ENCODE data around the gene PCGF3. TPM values are rescaled to one million over a fixed set of nuclear protein-coding genes. Genes with fewer than 3 reads are reported as not detected.

The PCGF3 gene
- total and polyA plus RNA-seq, 9 of the 15 experiments (the other 6 are each of a cell fraction or from before 2014, with no cell fraction given): 2.6 to 46.1 (median 20.3) TPM

DNA sequence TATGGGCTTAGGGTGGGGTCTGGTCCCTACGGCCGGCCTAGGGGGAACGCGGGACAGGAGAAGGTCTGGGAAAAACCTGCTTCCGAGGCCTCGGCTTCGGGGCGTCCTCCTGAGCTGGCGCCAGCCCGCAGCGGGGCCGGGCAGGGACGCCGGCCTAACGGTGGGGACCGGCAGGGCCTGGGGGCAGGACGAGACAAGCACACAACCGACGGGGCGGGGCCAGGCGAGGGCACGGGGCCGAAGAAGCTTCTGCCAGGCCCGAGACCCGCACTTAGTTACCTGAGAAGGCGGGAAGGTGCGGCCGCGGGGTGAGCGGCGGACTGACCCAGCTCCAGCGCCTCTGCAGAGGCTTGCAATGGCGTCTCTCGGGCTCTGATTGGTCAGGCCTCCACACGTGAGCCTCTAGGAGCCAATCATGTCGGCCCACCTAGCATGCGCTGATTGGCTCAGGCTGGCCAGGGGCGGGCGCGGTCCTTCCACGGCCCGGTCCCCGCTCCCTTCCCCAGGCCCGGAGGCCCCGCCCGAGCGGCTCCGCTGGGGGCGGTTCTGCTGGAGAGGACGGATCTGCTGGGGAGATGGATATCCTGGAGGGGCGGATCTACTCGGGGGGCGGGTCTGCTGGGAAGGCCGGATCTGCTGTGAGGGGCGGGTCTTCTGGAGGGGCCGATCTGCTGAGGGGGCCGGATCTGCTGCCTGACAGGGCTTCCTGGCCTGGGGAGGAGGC is 76.0 kb downstream of the PCGF3 start (continued):
- TF ChIP-seq, protein P1, sequence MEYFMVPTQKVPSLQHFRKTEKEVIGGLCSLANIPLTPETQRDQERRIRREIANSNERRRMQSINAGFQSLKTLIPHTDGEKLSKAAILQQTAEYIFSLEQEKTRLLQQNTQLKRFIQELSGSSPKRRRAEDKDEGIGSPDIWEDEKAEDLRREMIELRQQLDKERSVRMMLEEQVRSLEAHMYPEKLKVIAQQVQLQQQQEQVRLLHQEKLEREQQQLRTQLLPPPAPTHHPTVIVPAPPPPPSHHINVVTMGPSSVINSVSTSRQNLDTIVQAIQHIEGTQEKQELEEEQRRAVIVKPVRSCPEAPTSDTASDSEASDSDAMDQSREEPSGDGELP (CRISPR knock-in tag; IDR thresholded peaks at IDR 0.05; ENCODE audit: borderline replicate concordance): peak; percentile 72
- TF ChIP-seq ZNF354B (CRISPR knock-in tag; IDR thresholded peaks at IDR 0.05) (no peak), CBFA2T2 (conservative IDR thresholded peaks at IDR 0.05) (peak; percentile 74), ERF (CRISPR knock-in tag; IDR thresholded peaks at IDR 0.05) (0 out of 2 replicates have a peak, but pooled peaks have one; percentile 32), CBX1 (IDR thresholded peaks at IDR 0.05; ENCODE audit: low read depth) (0 out of 2 replicates have a peak, but pooled peaks have one; percentile 24), NFRKB (IDR thresholded peaks at IDR 0.05; ENCODE audit: low read depth) (peak; percentile 75; the same call in 1 of the 2 replicates), RNF2 (IDR thresholded peaks at IDR 0.05) (peak; percentile 19; the same call in 1 of the 2 replicates), ATF7 (IDR thresholded peaks at IDR 0.05) (peak; percentile 57; the same call in 1 of the 2 replicates), SMC3 (conservative IDR thresholded peaks at IDR 0.05; ENCODE audit: insufficient read depth, low read depth, low read length) (no peak)
- TF ChIP-seq, protein P2, sequence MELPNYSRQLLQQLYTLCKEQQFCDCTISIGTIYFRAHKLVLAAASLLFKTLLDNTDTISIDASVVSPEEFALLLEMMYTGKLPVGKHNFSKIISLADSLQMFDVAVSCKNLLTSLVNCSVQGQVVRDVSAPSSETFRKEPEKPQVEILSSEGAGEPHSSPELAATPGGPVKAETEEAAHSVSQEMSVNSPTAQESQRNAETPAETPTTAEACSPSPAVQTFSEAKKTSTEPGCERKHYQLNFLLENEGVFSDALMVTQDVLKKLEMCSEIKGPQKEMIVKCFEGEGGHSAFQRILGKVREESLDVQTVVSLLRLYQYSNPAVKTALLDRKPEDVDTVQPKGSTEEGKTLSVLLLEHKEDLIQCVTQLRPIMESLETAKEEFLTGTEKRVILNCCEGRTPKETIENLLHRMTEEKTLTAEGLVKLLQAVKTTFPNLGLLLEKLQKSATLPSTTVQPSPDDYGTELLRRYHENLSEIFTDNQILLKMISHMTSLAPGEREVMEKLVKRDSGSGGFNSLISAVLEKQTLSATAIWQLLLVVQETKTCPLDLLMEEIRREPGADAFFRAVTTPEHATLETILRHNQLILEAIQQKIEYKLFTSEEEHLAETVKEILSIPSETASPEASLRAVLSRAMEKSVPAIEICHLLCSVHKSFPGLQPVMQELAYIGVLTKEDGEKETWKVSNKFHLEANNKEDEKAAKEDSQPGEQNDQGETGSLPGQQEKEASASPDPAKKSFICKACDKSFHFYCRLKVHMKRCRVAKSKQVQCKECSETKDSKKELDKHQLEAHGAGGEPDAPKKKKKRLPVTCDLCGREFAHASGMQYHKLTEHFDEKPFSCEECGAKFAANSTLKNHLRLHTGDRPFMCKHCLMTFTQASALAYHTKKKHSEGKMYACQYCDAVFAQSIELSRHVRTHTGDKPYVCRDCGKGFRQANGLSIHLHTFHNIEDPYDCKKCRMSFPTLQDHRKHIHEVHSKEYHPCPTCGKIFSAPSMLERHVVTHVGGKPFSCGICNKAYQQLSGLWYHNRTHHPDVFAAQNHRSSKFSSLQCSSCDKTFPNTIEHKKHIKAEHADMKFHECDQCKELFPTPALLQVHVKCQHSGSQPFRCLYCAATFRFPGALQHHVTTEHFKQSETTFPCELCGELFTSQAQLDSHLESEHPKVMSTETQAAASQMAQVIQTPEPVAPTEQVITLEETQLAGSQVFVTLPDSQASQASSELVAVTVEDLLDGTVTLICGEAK (IDR thresholded peaks at IDR 0.05): peak; percentile 39; the same call in 1 of the 2 replicates
- TF ChIP-seq, protein P2 (CRISPR knock-in tag; IDR thresholded peaks at IDR 0.05): no peak
- TF ChIP-seq, protein P3, sequence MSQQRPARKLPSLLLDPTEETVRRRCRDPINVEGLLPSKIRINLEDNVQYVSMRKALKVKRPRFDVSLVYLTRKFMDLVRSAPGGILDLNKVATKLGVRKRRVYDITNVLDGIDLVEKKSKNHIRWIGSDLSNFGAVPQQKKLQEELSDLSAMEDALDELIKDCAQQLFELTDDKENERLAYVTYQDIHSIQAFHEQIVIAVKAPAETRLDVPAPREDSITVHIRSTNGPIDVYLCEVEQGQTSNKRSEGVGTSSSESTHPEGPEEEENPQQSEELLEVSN (IDR thresholded peaks at IDR 0.05; ENCODE audit: borderline replicate concordance in 1 of 2, extremely low read depth in 1 of 2, insufficient read depth in 1 of 2, insufficient read length in 1 of 2, low read depth in 1 of 2, low read length in 1 of 2, poor library complexity in 1 of 2, severe bottlenecking in 1 of 2): peak; percentile 91 to 97

Measured in K562 (cell line).